ENCODE results near the gene CDC25A. TPM values are rescaled to one million over a fixed set of nuclear protein-coding genes. Genes with fewer than 3 reads are reported as not detected.

Gene CDC25A
- total RNA-seq, 5 donors from 2014 or later (not counting 1 experiment from before 2014, with no cell fraction given) = 0.28 to 1.1 (median 0.44) TPM

DNA sequence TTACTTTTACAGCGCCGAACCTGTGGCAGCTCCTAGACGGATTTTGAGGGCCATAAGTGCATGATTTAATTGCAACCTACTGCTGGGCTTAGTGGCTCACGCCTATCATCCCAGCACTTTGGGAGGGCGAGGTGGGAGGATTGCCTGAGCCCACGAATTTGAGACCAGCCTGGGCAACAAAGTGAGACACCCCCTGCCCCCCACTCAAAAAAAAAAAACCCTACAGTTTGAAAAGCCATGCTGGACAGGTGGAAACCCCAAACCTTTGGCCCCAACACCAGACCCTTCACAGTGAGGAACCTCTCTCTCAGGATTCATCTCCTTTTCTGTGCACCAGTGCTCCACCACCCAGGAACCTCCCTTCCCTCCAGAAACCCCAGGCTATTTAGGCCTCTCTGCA, 1.1 kb upstream of the CDC25A start:
- no peak overlapping the region for H3K27ac ChIP-seq (ENCODE audit: low read length)
- 100% methylated on average over 1 of the region's 6 CpGs for WGBS (ENCODE audit: insufficient coverage)
- peaks cover 15 to 18% (median 16%) of the 10 kb centered on the region in 3 donors for H3K4me1 Mint-ChIP-seq
- peaks cover 2 to 14% of the 10 kb centered on the region in 2 experiments for H3K4me1 ChIP-seq (ENCODE audit: control insufficient read depth in 1 of 2, extremely low read depth in 1 of 2, insufficient read depth in 2 of 2, low read length in 2 of 2)
- no peaks in the 10 kb centered on the region for H3K36me3 ChIP-seq (ENCODE audit: control insufficient read depth in 2 of 2, extremely low read depth in 1 of 2, insufficient read depth in 1 of 2, low read length in 1 of 2)
- peaks cover 13 to 19% of the 10 kb centered on the region in 2 donors for H3K27me3 Mint-ChIP-seq
- H3K9me3 ChIP-seq = no peaks in the 10 kb centered on the region
- no peak for DNase-seq
- H3K4me3 ChIP-seq (ENCODE audit: control insufficient read depth in 1 of 2, extremely low read depth in 1 of 2, low read length in 1 of 2) = no peak overlapping the region
- H3K27ac Mint-ChIP-seq = no peak overlapping the region
- CTCF ChIA-PET = no interaction called here
- H3K27me3 ChIP-seq (replicated peaks in 1 of 2; ENCODE audit: control insufficient read depth in 2 of 2, extremely low read depth in 1 of 2, insufficient read depth in 2 of 2, low read length in 1 of 2) = peaks cover 0 to 10% of the 10 kb centered on the region in 2 experiments
- peak overlapping the region in 1 of 3 donors; percentile 86 for H3K4me3 Mint-ChIP-seq
- H3K9me3 Mint-ChIP-seq = no peaks in the 10 kb centered on the region
- POLR2A ChIA-PET = no interaction called here
- ATAC-seq (replicated peaks in 1 of 4) = no peak
- no peaks in the 10 kb centered on the region for H3K36me3 Mint-ChIP-seq

DNA sequence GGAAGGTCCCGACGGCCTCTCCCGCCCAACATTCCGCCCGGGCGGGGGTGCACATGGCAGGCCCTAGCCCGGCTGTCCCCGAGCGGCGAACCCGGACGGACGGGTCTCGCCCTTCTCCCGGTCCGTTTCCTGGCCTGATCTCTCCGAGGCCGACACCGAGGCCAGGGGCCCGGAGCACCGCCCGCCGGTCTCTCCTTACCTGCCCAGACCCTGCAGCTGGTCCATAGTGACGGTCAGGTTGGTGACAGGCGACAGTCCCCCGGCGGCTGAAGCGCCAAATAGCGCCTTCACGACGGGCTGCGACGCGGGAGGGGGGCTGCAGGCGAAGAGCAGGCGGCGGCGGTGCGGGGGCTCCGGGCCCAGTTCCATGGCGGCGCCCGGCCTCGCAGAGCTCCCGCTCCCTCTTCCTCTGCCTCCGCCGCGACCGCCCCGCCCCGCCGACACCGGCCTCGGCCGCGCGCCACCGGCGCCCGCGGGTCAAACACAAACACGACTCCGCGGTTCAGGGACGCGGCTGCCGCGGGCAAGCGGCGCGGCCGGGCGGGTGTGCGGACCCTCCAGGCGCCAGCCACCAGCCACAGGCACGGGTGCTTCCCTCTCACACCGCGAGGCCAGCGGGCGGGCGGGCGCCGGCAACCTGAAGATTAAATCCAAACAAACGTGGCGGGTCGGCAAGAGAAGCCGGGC, 495 bp downstream of the CDC25A start:
- WGBS (ENCODE audit: insufficient coverage) = under 1% methylated on average over 81 of the region's 87 CpGs
- peaks cover 13 to 19% of the 10 kb centered on the region in 2 donors for H3K27me3 Mint-ChIP-seq
- no peak overlapping the region for H3K27ac Mint-ChIP-seq
- peaks cover 15 to 18% (median 16%) of the 10 kb centered on the region in 3 donors for H3K4me1 Mint-ChIP-seq
- ATAC-seq (replicated peaks in 1 of 4) = peak; percentile 8 to 26 (median 25)
- H3K4me1 ChIP-seq (ENCODE audit: control insufficient read depth in 1 of 2, extremely low read depth in 1 of 2, insufficient read depth in 2 of 2, low read length in 2 of 2) = peaks cover 2 to 14% of the 10 kb centered on the region in 2 experiments
- no peaks in the 10 kb centered on the region for H3K36me3 Mint-ChIP-seq
- no peaks in the 10 kb centered on the region for H3K36me3 ChIP-seq (ENCODE audit: control insufficient read depth in 2 of 2, extremely low read depth in 1 of 2, insufficient read depth in 1 of 2, low read length in 1 of 2)
- POLR2A ChIA-PET = no interaction called here
- H3K4me3 Mint-ChIP-seq = peak overlapping the region; percentile 86 to 95 (median 86)
- CTCF ChIA-PET = interaction anchor here (0.6 to 0.7 kb wide), 2 partner anchors 27 to 1211 kb away, joined by 3 to 5 read pairs; no protein-coding TSS in a partner anchor
- no peaks in the 10 kb centered on the region for H3K9me3 ChIP-seq
- no peak overlapping the region for H3K27ac ChIP-seq (ENCODE audit: low read length)
- H3K4me3 ChIP-seq (ENCODE audit: control insufficient read depth in 1 of 2, extremely low read depth in 1 of 2, low read length in 1 of 2) = peak overlapping the region; percentile 68 to 85
- H3K27me3 ChIP-seq (replicated peaks in 1 of 2; ENCODE audit: control insufficient read depth in 2 of 2, extremely low read depth in 1 of 2, insufficient read depth in 2 of 2, low read length in 1 of 2) = peaks cover 0 to 10% of the 10 kb centered on the region in 2 experiments
- peak in 6 of 35 experiments; percentile 1 to 16 (median 6) for DNase-seq
- H3K9me3 Mint-ChIP-seq = no peaks in the 10 kb centered on the region

DNA sequence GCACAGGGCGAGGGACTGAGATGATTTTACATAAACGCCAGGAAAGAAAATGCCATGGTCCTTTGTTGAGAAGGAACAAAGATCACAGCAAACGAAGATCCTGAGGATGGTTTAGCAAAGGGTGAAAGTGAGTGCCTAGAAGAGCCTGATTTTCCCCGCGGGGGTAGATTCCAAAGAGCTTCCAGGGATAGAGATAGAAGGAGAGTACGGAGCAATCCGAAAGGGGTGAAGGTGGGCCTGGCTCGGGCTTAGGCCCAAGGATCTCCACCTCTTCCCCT, 977 bp downstream of the CDC25A start:
- peaks cover 13 to 19% of the 10 kb centered on the region in 2 donors for H3K27me3 Mint-ChIP-seq

DNA sequence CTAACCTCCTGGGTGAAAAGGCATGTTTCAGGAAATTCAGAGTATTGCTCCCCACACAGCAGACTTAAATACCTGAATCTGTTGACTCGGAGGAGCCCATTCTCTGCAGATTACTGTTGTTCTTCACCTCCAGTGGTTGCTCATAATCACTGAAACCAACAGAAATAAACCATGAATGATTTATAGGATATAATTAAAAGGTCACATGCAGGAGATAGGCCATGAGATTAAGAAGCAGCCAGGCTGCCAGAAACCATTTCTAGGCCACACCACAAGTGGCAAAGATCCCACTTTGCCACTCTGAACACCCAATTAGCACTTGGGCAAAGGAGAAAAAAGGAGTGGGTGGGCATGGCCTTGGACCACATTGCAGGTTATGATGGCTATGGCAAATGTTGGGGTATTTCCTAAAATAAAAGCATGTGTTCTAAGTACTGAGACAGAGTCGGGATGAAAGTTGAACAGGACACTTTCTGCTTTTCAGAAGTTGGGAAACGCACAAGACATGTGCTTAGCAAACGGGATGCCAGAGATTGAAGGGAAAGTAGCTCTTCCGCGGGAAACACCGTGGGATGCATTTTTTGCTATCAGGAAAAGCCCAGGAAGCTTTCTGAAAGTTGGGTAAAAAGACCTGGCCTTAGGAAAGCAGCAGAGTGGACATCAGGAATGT, 1.5 kb downstream of the CDC25A start:
- Mint-ChIP-seq H3K4me1 (peaks cover 15 to 18% (median 16%) of the 10 kb centered on the region in 3 donors), H3K9me3 (no peaks in the 10 kb centered on the region), H3K4me3 (peak overlapping the region; percentile 71 to 86 (median 84)), H3K27ac (peak overlapping the region in 1 of 2 donors; percentile 3), H3K27me3 (peaks cover 13 to 19% of the 10 kb centered on the region in 2 donors), H3K36me3 (no peaks in the 10 kb centered on the region)
- Histone ChIP-seq H3K4me3 (ENCODE audit: control insufficient read depth in 1 of 2, extremely low read depth in 1 of 2, low read length in 1 of 2) (no peak overlapping the region), H3K4me1 (ENCODE audit: control insufficient read depth in 1 of 2, extremely low read depth in 1 of 2, insufficient read depth in 2 of 2, low read length in 2 of 2) (peaks cover 2 to 14% of the 10 kb centered on the region in 2 experiments), H3K27me3 (replicated peaks in 1 of 2; ENCODE audit: control insufficient read depth in 2 of 2, extremely low read depth in 1 of 2, insufficient read depth in 2 of 2, low read length in 1 of 2) (peaks cover 0 to 10% of the 10 kb centered on the region in 2 experiments), H3K27ac (ENCODE audit: low read length) (no peak overlapping the region), H3K36me3 (ENCODE audit: control insufficient read depth in 2 of 2, extremely low read depth in 1 of 2, insufficient read depth in 1 of 2, low read length in 1 of 2) (no peaks in the 10 kb centered on the region), H3K9me3 (no peaks in the 10 kb centered on the region)
- DNase-seq (no peak), ATAC-seq (replicated peaks in 1 of 4) (no peak)
- ChIA-PET CTCF (no interaction called here), POLR2A (no interaction called here)
- WGBS (ENCODE audit: insufficient coverage) = 55% methylated on average over 6 of the region's 7 CpGs

More for the DNA sequence above, 977 bp downstream of the CDC25A start:
- DNase-seq (no peak), ATAC-seq (replicated peaks in 1 of 4) (no peak)
- H3K4me3 Mint-ChIP-seq = peak overlapping the region; percentile 71 to 86 (median 84)
- H3K4me1 Mint-ChIP-seq = peaks cover 15 to 18% (median 16%) of the 10 kb centered on the region in 3 donors
- POLR2A ChIA-PET = no interaction called here
- peak overlapping the region; percentile 49 to 85 for H3K4me3 ChIP-seq (ENCODE audit: control insufficient read depth in 1 of 2, extremely low read depth in 1 of 2, low read length in 1 of 2)
- H3K27ac ChIP-seq (ENCODE audit: low read length) = no peak overlapping the region
- no peaks in the 10 kb centered on the region for H3K9me3 ChIP-seq
- H3K27me3 ChIP-seq (replicated peaks in 1 of 2; ENCODE audit: control insufficient read depth in 2 of 2, extremely low read depth in 1 of 2, insufficient read depth in 2 of 2, low read length in 1 of 2) = peaks cover 0 to 10% of the 10 kb centered on the region in 2 experiments
- peaks cover 2 to 14% of the 10 kb centered on the region in 2 experiments for H3K4me1 ChIP-seq (ENCODE audit: control insufficient read depth in 1 of 2, extremely low read depth in 1 of 2, insufficient read depth in 2 of 2, low read length in 2 of 2)
- H3K27ac Mint-ChIP-seq = peak overlapping the region in 1 of 2 donors; percentile 3
- CTCF ChIA-PET = no interaction called here
- H3K36me3 ChIP-seq (ENCODE audit: control insufficient read depth in 2 of 2, extremely low read depth in 1 of 2, insufficient read depth in 1 of 2, low read length in 1 of 2) = no peaks in the 10 kb centered on the region
- WGBS (ENCODE audit: insufficient coverage) = 17% methylated on average over 8 of the region's 8 CpGs
- H3K36me3 Mint-ChIP-seq = no peaks in the 10 kb centered on the region
- no peaks in the 10 kb centered on the region for H3K9me3 Mint-ChIP-seq

DNA sequence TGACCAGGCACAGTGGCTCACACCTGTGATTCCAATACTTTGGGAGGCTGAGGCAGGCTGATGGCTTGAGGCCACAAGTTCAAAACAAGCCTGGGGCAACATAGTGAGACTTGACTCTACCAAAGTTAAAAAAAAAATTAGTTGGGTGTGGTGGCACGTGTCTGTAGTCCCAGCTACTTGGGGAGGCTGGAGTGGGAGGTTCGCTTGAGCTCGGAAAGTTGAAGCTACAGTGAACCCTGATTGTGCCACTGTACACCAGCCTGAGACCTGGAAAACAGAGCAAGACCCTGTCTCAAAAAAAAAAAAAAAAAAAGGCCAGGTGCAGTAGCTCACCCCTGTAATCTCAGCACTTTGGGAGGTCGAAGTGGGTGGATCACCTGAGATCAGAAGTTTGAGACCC, 3.1 kb downstream of the CDC25A start:
- no peaks in the 10 kb centered on the region for H3K36me3 Mint-ChIP-seq

DNA sequence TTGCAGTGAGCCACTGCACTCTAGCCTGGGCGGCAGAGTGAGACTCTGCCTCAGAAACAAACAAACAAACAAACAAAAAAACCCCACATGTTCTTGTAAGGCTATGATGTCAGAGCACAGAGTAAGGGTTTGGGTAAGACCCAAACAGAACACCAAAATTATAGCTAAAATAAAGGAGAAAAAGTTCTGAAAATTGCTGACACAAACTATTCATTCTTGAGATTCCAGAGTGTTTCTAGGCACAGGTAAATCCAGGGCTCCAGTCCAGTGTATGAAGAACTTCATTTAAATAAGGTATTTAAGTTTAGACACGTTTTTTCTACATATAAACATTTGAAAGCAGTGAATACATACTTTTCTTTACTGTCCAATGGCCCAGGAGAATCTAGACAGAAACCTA, 3.9 kb downstream of the CDC25A start:
- Histone ChIP-seq H3K4me1 (ENCODE audit: control insufficient read depth in 1 of 2, extremely low read depth in 1 of 2, insufficient read depth in 2 of 2, low read length in 2 of 2) (peaks cover 2 to 14% of the 10 kb centered on the region in 2 experiments), H3K36me3 (ENCODE audit: control insufficient read depth in 2 of 2, extremely low read depth in 1 of 2, insufficient read depth in 1 of 2, low read length in 1 of 2) (no peaks in the 10 kb centered on the region), H3K27me3 (replicated peaks in 1 of 2; ENCODE audit: control insufficient read depth in 2 of 2, extremely low read depth in 1 of 2, insufficient read depth in 2 of 2, low read length in 1 of 2) (peaks cover 0 to 10% of the 10 kb centered on the region in 2 experiments), H3K27ac (ENCODE audit: low read length) (no peak overlapping the region), H3K4me3 (ENCODE audit: control insufficient read depth in 1 of 2, extremely low read depth in 1 of 2, low read length in 1 of 2) (no peak overlapping the region), H3K9me3 (no peaks in the 10 kb centered on the region)
- ATAC-seq (replicated peaks in 1 of 4) = no peak
- Mint-ChIP-seq H3K27me3 (peaks cover 13 to 19% of the 10 kb centered on the region in 2 donors), H3K4me1 (peaks cover 15 to 18% (median 16%) of the 10 kb centered on the region in 3 donors), H3K27ac (no peak overlapping the region), H3K4me3 (no peak overlapping the region), H3K9me3 (no peaks in the 10 kb centered on the region), H3K36me3 (no peaks in the 10 kb centered on the region)
- POLR2A ChIA-PET = no interaction called here
- CTCF ChIA-PET = interaction anchor here in 1 of 2 donors (0.6 kb wide), 1 partner anchor 45 kb away, joined by 3 read pairs; no protein-coding TSS in a partner anchor
- no CpG with 5 or more reads among the region's 2 CpGs for WGBS (ENCODE audit: insufficient coverage)
- DNase-seq = no peak

More for the DNA sequence above, 3.1 kb downstream of the CDC25A start:
- no peak for ATAC-seq (replicated peaks in 1 of 4)
- CTCF ChIA-PET = interaction anchor here in 1 of 2 donors (0.6 kb wide), 1 partner anchor 926 kb away, joined by 3 read pairs; no protein-coding TSS in a partner anchor
- WGBS (ENCODE audit: insufficient coverage) = 91% methylated on average over 3 of the region's 4 CpGs
- no peaks in the 10 kb centered on the region for H3K9me3 Mint-ChIP-seq
- DNase-seq = no peak
- H3K27ac ChIP-seq (ENCODE audit: low read length) = no peak overlapping the region
- POLR2A ChIA-PET = no interaction called here
- no peaks in the 10 kb centered on the region for H3K9me3 ChIP-seq
- H3K27me3 Mint-ChIP-seq = peaks cover 13 to 19% of the 10 kb centered on the region in 2 donors
- peaks cover 15 to 18% (median 16%) of the 10 kb centered on the region in 3 donors for H3K4me1 Mint-ChIP-seq
- H3K36me3 ChIP-seq (ENCODE audit: control insufficient read depth in 2 of 2, extremely low read depth in 1 of 2, insufficient read depth in 1 of 2, low read length in 1 of 2) = no peaks in the 10 kb centered on the region
- H3K27me3 ChIP-seq (replicated peaks in 1 of 2; ENCODE audit: control insufficient read depth in 2 of 2, extremely low read depth in 1 of 2, insufficient read depth in 2 of 2, low read length in 1 of 2) = peaks cover 0 to 10% of the 10 kb centered on the region in 2 experiments
- H3K4me1 ChIP-seq (ENCODE audit: control insufficient read depth in 1 of 2, extremely low read depth in 1 of 2, insufficient read depth in 2 of 2, low read length in 2 of 2) = peaks cover 2 to 14% of the 10 kb centered on the region in 2 experiments
- no peak overlapping the region for H3K4me3 ChIP-seq (ENCODE audit: control insufficient read depth in 1 of 2, extremely low read depth in 1 of 2, low read length in 1 of 2)
- H3K4me3 Mint-ChIP-seq = no peak overlapping the region
- no peak overlapping the region for H3K27ac Mint-ChIP-seq

Data from T-cell (primary cell).